Brain microvascular endothelial cell (primary cell): ENCODE data around the gene TLR5.

ENCODE experiments used
- DNase-seq: peaks from one replicate; pipeline ENCODE4 v3.0.0-alpha.2; 2020
- H3K27ac ChIP-seq: fragments of 250-450 bp; sonication (Bioruptor Pico); 2 replicates; pipeline ENCODE4 v1.5.1; 2020; ENCODE audit warnings: mild to moderate bottlenecking, moderate library complexity
- H3K27me3 ChIP-seq: fragments of 250-450 bp; sonication (Bioruptor Pico); replicated peaks from 2 replicates; pipeline ENCODE4 v1.5.1; 2020; ENCODE audit warnings: mild to moderate bottlenecking
- H3K36me3 ChIP-seq: fragments of 250-450 bp; sonication (Bioruptor Pico); replicated peaks from 2 replicates; pipeline ENCODE4 v1.5.1; 2020; ENCODE audit warnings: mild to moderate bottlenecking
- H3K4me3 ChIP-seq: 2 replicates; pipeline ENCODE4 v1.5.1; 2011; ENCODE audit warnings: low read depth, mild to moderate bottlenecking, control low read depth, low read length, moderate library complexity
- CTCF ChIP-seq: IDR thresholded peaks from 2 replicates; pipeline ENCODE4 v1.5.1; 2011; ENCODE audit warnings: low read depth, mild to moderate bottlenecking, moderate library complexity, low read length, control low read depth, inconsistent platforms; ENCODE audit errors: missing control alignments
- in situ Hi-C: cut with HindIII; loops from 2 replicates; pipeline ENCODE4 v1.10.0; 2017; ENCODE audit warnings: low sequenced_read_pairs, low pct_ligation_motif_present

The TLR5 gene

GRCh38 chr1:223133306-223133823 is 9.7 kb downstream of the TLR5 start:
- in situ Hi-C loops: no loop called here
- no peaks in the 10 kb centered on the region for H3K36me3 ChIP-seq
- no peak overlapping the region for H3K27ac ChIP-seq
- TF ChIP-seq CTCF: no peak
- DNase-seq: no peak
- H3K4me3 ChIP-seq: no peak overlapping the region
- peaks cover 6% of the 10 kb centered on the region for H3K27me3 ChIP-seq

- Histone ChIP-seq H3K27ac (no peak overlapping the region), H3K4me3 (peak overlapping the region; percentile 44), H3K27me3 (peaks cover 2% of the 10 kb centered on the region), H3K36me3 (no peaks in the 10 kb centered on the region)
- peak; percentile 94 for TF ChIP-seq CTCF
- in situ Hi-C loops: no loop called here
- peak; percentile 25 for DNase-seq
These were observed 13.7 kb downstream of the TLR5 start for GRCh38 chr1:223129229-223129901.

- in situ Hi-C loops: no loop called here
- no peaks in the 10 kb centered on the region for H3K36me3 ChIP-seq
- TF ChIP-seq CTCF: no peak
- H3K4me3 ChIP-seq: no peak overlapping the region
- DNase-seq: no peak
- no peak overlapping the region for H3K27ac ChIP-seq
- peaks cover 2% of the 10 kb centered on the region for H3K27me3 ChIP-seq
These were observed 16.3 kb downstream of the TLR5 start for GRCh38 chr1:223126741-223127140.

- DNase-seq: no peak
- Histone ChIP-seq H3K4me3 (no peak overlapping the region), H3K27me3 (peaks cover 2% of the 10 kb centered on the region), H3K27ac (no peak overlapping the region), H3K36me3 (no peaks in the 10 kb centered on the region)
- in situ Hi-C loops: no loop called here
- TF ChIP-seq CTCF: no peak
These were observed 17.3 kb downstream of the TLR5 start for GRCh38 chr1:223125766-223126165.

GRCh38 chr1:223123011-223123610 is 19.9 kb downstream of the TLR5 start:
- Histone ChIP-seq H3K36me3 (no peaks in the 10 kb centered on the region), H3K27ac (no peak overlapping the region), H3K27me3 (no peaks in the 10 kb centered on the region), H3K4me3 (no peak overlapping the region)
- in situ Hi-C loops: no loop called here
- no peak for TF ChIP-seq CTCF
- no peak for DNase-seq
